HCT116 (cell line): Measurements from ENCODE around the gene PLEKHA5. TPM values are rescaled to one million over a fixed set of nuclear protein-coding genes. Genes with fewer than 3 reads are reported as not detected.

Experiments used
- ATAC-seq: fragments of 200-7000 bp; cut with Tn5 transposase; 2 replicates; pipeline ENCODE4 v1.9.1; 2020; ENCODE audit warnings: mild to moderate bottlenecking, moderate library complexity
- BruUV-seq: library from RNA; stranded (reverse); fragments of 400-500 nt; replicated peaks from 2 replicates; lab custom pipeline; 2021; lab: Mats Ljungman, UMichigan
- CTCF ChIA-PET: fragments of 300-600 bp; sonication (Branson Sonifier 250); formaldehyde crosslinking; loops from one replicate; lab custom pipeline; 2021; ENCODE audit warnings: antibody characterized with exemption; lab: Charles Lee
- POLR2A ChIA-PET: fragments of 300-600, 350-600 bp; sonication (Branson Sonifier 250); formaldehyde crosslinking; loops from one replicate; lab custom pipeline; 2021; ENCODE audit warnings: antibody characterized with exemption; lab: Charles Lee
- RAD21 ChIA-PET, 2 experiments: fragments of 300-600 bp; sonication (Branson Sonifier 250); formaldehyde crosslinking; loops; one replicate each; lab custom pipeline; 2023; ENCODE audit warnings: low total read pairs in 2 of 2; ENCODE audit not compliant: uncharacterized antibody in 2 of 2, unreplicated experiment in 2 of 2, low non-redundant PET in 1 of 2; lab: Charles Lee
- DNase-seq: peaks from one replicate; pipeline ENCODE4 v3.0.0-alpha.2; 2010; ENCODE audit warnings: low read depth, low spot score
- H2AFZ ChIP-seq: fragments of 200-600 bp; shearing (Covaris generic), sonication (generic); 2 replicates; pipeline ENCODE4 v1.6.1; 2017; ENCODE audit warnings: low read depth, mixed run types, mixed read lengths, antibody characterized with exemption, low read length; ENCODE audit not compliant: poor library complexity, severe bottlenecking
- H3K27ac ChIP-seq: 2 replicates; pipeline ENCODE4 v1.5.1; 2012; ENCODE audit warnings: low read depth, low read length
- H3K27me3 ChIP-seq: fragments of 200-600 bp; sonication (generic); 2 replicates; pipeline ENCODE4 v1.6.1; 2016; ENCODE audit warnings: mixed run types, low read length, mixed read lengths; ENCODE audit not compliant: insufficient read depth
- H3K36me3 ChIP-seq, 2 experiments: fragments of 200-500 bp in 1 of 2; fragments of 200-600 bp in 1 of 2; sonication (Bioruptor generic) in 1 of 2; sonication (generic) in 1 of 2; 2 replicates each; pipeline versions ENCODE4 v1.5.1 to v1.6.1; 2014 to 2016; ENCODE audit warnings: low read length in 2 of 2, inconsistent platforms in 1 of 2, mixed read lengths in 1 of 2, mixed run types in 1 of 2; ENCODE audit not compliant: insufficient read depth in 2 of 2, control insufficient read depth in 1 of 2
- H3K4me1 ChIP-seq, 2 experiments: fragments of 200-600 bp in 1 of 2; sonication (generic) in 1 of 2; 2 replicates each; pipeline versions ENCODE4 v1.5.1 to v1.6.1; 2012 to 2017; ENCODE audit warnings: low read length in 2 of 2, inconsistent platforms in 1 of 2, mild to moderate bottlenecking in 1 of 2, mixed read lengths in 1 of 2, mixed run types in 1 of 2, moderate library complexity in 1 of 2; ENCODE audit not compliant: insufficient read depth in 2 of 2, control insufficient read depth in 1 of 2
- H3K4me2 ChIP-seq: fragments of 200-600 bp; sonication (generic); 2 replicates; pipeline ENCODE4 v1.6.1; 2017; ENCODE audit warnings: mixed run types, low read length, mixed read lengths
- H3K4me3 ChIP-seq, 2 experiments: fragments of 200-600 bp in 1 of 2; sonication (generic) in 1 of 2; replicated peaks in 1 of 2; 2 replicates each; pipeline ENCODE4 v1.5.1; 2011 to 2016; ENCODE audit warnings: low read length in 2 of 2, control low read depth in 1 of 2, low read depth in 1 of 2, mild to moderate bottlenecking in 1 of 2, mixed read lengths in 1 of 2, mixed run types in 1 of 2
- H3K79me2 ChIP-seq: fragments of 200-600 bp; sonication (generic); 2 replicates; pipeline ENCODE4 v1.6.1; 2017; ENCODE audit warnings: mild to moderate bottlenecking, mixed run types, low read length, moderate library complexity, mixed read lengths; ENCODE audit not compliant: insufficient read depth
- H3K9ac ChIP-seq: fragments of 200-600 bp; sonication (generic); 2 replicates; pipeline ENCODE4 v1.6.1; 2016; ENCODE audit warnings: low read length, mixed read lengths
- H3K9me2 ChIP-seq: fragments of 200-600 bp; sonication (generic), shearing (Covaris generic); 2 replicates; pipeline ENCODE4 v1.6.1; 2017; ENCODE audit warnings: mixed run types, mild to moderate bottlenecking, moderate library complexity; ENCODE audit not compliant: insufficient read depth
- H3K9me3 ChIP-seq, 2 experiments: fragments of 200-500 bp in 1 of 2; fragments of 200-600 bp in 1 of 2; sonication (Bioruptor generic) in 1 of 2; sonication (generic) in 1 of 2; 2 replicates each; pipeline ENCODE4 v1.6.1; 2014 to 2017; ENCODE audit warnings: low read length in 2 of 2, mixed read lengths in 2 of 2, inconsistent platforms in 1 of 2, low read depth in 1 of 2, mild to moderate bottlenecking in 1 of 2, mixed run types in 1 of 2, moderate library complexity in 1 of 2; ENCODE audit not compliant: control insufficient read depth in 1 of 2, insufficient read depth in 1 of 2
- H4K20me1 ChIP-seq: fragments of 200-600 bp; sonication (generic), shearing (Covaris generic); 2 replicates; pipeline ENCODE4 v1.6.1; 2017; ENCODE audit warnings: mixed run types, mild to moderate bottlenecking, moderate library complexity; ENCODE audit not compliant: insufficient read depth
- CBX3 ChIP-seq: IDR thresholded peaks from 2 replicates; pipeline ENCODE4 v1.6.1; 2012; ENCODE audit warnings: low read depth
- CEBPB ChIP-seq: IDR thresholded peaks from 2 replicates; pipeline ENCODE4 v1.6.1; 2012; ENCODE audit warnings: low read depth
- EGR1 ChIP-seq: IDR thresholded peaks from 2 replicates; pipeline ENCODE4 v1.6.1; 2012; ENCODE audit warnings: low read depth
- EZH2phosphoT487 ChIP-seq: fragments of 200-600 bp; IDR thresholded peaks from 2 replicates; pipeline ENCODE4 v1.6.1; 2018; ENCODE audit warnings: antibody characterized with exemption, borderline replicate concordance
- POLR2AphosphoS5 ChIP-seq: IDR thresholded peaks from 2 replicates; pipeline ENCODE4 v1.6.1; 2011; ENCODE audit warnings: mild to moderate bottlenecking, low read depth, low read length, moderate library complexity
- SIN3A ChIP-seq: IDR thresholded peaks from 2 replicates; pipeline ENCODE4 v1.6.1; 2012; ENCODE audit warnings: low read depth
- SP1 ChIP-seq: IDR thresholded peaks from 2 replicates; pipeline ENCODE4 v1.6.1; 2012; ENCODE audit warnings: low read depth
- SRF ChIP-seq: IDR thresholded peaks from 2 replicates; pipeline ENCODE4 v1.6.1; 2012; ENCODE audit warnings: low read depth
- TCF7L2 ChIP-seq: IDR thresholded peaks from 2 replicates; pipeline ENCODE4 v1.7.0; 2011; ENCODE audit warnings: borderline replicate concordance, inconsistent platforms; ENCODE audit not compliant: insufficient read depth, insufficient read length; ENCODE audit errors: extremely low read depth
- YY1 ChIP-seq: IDR thresholded peaks from 2 replicates; pipeline ENCODE4 v1.6.1; 2011; ENCODE audit warnings: low read length, low read depth, moderate library complexity, mild to moderate bottlenecking; ENCODE audit not compliant: insufficient replicate concordance; ENCODE audit errors: extremely low read depth
- ZNF274 ChIP-seq: fragments of 200-500 bp; sonication (Bioruptor generic); IDR thresholded peaks from 2 replicates; pipeline ENCODE4 v1.6.1; 2014; ENCODE audit warnings: mild to moderate bottlenecking, low read depth, low read length, inconsistent platforms
- intact Hi-C: fragments of 100-400 bp; cut with micrococcal nuclease; formaldehyde crosslinking; loops from 2 replicates; pipeline ENCODE4 v1.10.0; 2022
- total RNA-seq: library from RNA; stranded (reverse); gene quantifications from one replicate; pipeline ENCODE4 v1.2.1, GENCODE V29; 2021; ENCODE audit not compliant: unreplicated experiment
- TF ChIP-seq, protein P1 (sequence below), 3 experiments: fragments of 200-600 bp in 1 of 3; sonication (generic) in 1 of 3; IDR thresholded peaks in 2 of 3; conservative IDR thresholded peaks in 1 of 3; 2 replicates each; pipeline ENCODE4 v1.5.1; 2012 to 2017; ENCODE audit warnings: low read depth in 2 of 3, low read length in 2 of 3, antibody characterized with exemption in 1 of 3, borderline replicate concordance in 1 of 3, control low read depth in 1 of 3, mild to moderate bottlenecking in 1 of 3, mixed read lengths in 1 of 3, mixed run types in 1 of 3, moderate library complexity in 1 of 3; ENCODE audit not compliant: insufficient read depth in 1 of 3
- TF ChIP-seq, protein P2 (sequence below): IDR thresholded peaks from 2 replicates; pipeline ENCODE4 v1.6.1; 2012
- TF ChIP-seq, protein P3 (sequence below): IDR thresholded peaks from 2 replicates; pipeline ENCODE4 v1.6.1; 2012; ENCODE audit warnings: low read depth

Gene PLEKHA5
- total RNA-seq, 1 experiment from 2014 or later = 18.9 TPM

DNA sequence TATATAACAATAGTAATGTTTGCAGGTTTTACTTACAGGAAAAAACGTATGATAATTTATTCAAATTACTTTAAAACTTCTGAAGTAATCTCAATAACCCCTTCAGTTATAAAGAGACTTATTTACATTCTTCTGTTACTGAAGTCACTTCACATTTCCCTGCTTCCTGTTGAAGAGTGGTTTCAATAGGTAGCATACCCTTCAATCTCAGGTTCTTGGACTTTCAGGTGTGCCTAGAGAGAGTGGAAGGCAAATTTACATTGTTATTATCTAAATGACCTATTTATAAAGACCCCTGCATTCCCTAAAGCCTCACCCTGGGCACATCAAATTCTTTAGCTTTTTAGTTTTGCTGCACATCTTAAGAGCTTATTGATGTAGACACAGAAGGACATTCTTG lies 172.2 kb downstream of the PLEKHA5 start:
- Histone ChIP-seq H3K4me1 (peaks cover 6 to 11% of the 10 kb centered on the region in 2 experiments; a peak in 3 of 4 replicates), H4K20me1 (no peaks in the 10 kb centered on the region), H3K9me2 (no peaks in the 10 kb centered on the region), H3K9ac (no peak overlapping the region), H3K79me2 (no peaks in the 10 kb centered on the region), H3K27ac (no peak overlapping the region), H2AFZ (no peak overlapping the region), H3K27me3 (no peaks in the 10 kb centered on the region), H3K4me3 (no peak overlapping the region), H3K36me3 (no peaks in the 10 kb centered on the region), H3K4me2 (no peak overlapping the region), H3K9me3 (no peaks in the 10 kb centered on the region)
- no TSS peak for BruUV-seq
- ChIA-PET RAD21 (no interaction called here), POLR2A (no interaction called here), CTCF (no interaction called here)
- ATAC-seq = no peak
- DNase-seq = no peak
- intact Hi-C loops = no loop called here
- no peak for TF ChIP-seq SIN3A
- no peak for TF ChIP-seq YY1
- TF ChIP-seq SP1 = no peak
- TF ChIP-seq TCF7L2 = no peak
- TF ChIP-seq CBX3 = no peak
- no peak for TF ChIP-seq POLR2AphosphoS5
- no peak for TF ChIP-seq ZNF274
- TF ChIP-seq EZH2phosphoT487 = no peak

DNA sequence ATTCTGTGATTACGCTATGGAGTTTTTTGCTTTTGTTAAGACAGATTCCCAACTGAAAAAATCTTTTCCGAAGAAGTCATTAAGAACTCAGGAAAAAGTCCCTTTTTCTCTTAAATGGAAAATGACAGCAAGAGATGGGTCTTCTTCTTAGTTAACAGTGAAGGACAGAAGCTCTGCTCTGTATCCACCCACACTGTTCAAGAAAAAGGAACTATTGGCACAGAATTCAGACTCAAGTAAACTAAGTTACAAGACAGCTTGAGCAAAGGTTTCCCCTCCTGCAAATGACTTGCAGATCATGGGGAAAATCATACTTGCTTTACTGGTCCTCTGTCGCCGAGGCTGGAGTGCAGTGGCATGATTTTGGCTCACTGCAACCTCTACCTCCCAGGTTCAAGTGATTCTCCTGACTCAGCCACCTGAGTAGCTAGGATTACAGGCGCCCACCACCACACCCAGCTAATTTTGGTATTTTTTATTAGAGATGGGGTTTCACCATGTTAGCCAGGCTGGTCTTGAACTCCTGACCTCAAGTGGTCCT lies 172.6 kb downstream of the PLEKHA5 start:
- H3K27me3 ChIP-seq = no peaks in the 10 kb centered on the region
- CTCF ChIA-PET = no interaction called here
- H3K4me1 ChIP-seq = peaks cover 6 to 11% of the 10 kb centered on the region in 2 experiments; a peak in 3 of 4 replicates
- no TSS peak for BruUV-seq
- DNase-seq (no peak), ATAC-seq (no peak)
- no peak overlapping the region for H3K27ac ChIP-seq
- no peaks in the 10 kb centered on the region for H3K36me3 ChIP-seq
- H3K9ac ChIP-seq = no peak overlapping the region
- H3K9me2 ChIP-seq = no peaks in the 10 kb centered on the region
- RAD21 ChIA-PET = no interaction called here
- no peaks in the 10 kb centered on the region for H3K9me3 ChIP-seq
- POLR2A ChIA-PET = no interaction called here
- no peak overlapping the region for H3K4me3 ChIP-seq
- no peaks in the 10 kb centered on the region for H3K79me2 ChIP-seq
- intact Hi-C loops = no loop called here
- no peak overlapping the region for H3K4me2 ChIP-seq
- H2AFZ ChIP-seq = no peak overlapping the region
- no peaks in the 10 kb centered on the region for H4K20me1 ChIP-seq
- TF ChIP-seq ZNF274 (no peak), TCF7L2 (no peak), CEBPB (no peak), SIN3A (no peak), EGR1 (no peak), SRF (no peak)
- TF ChIP-seq, protein P1, sequence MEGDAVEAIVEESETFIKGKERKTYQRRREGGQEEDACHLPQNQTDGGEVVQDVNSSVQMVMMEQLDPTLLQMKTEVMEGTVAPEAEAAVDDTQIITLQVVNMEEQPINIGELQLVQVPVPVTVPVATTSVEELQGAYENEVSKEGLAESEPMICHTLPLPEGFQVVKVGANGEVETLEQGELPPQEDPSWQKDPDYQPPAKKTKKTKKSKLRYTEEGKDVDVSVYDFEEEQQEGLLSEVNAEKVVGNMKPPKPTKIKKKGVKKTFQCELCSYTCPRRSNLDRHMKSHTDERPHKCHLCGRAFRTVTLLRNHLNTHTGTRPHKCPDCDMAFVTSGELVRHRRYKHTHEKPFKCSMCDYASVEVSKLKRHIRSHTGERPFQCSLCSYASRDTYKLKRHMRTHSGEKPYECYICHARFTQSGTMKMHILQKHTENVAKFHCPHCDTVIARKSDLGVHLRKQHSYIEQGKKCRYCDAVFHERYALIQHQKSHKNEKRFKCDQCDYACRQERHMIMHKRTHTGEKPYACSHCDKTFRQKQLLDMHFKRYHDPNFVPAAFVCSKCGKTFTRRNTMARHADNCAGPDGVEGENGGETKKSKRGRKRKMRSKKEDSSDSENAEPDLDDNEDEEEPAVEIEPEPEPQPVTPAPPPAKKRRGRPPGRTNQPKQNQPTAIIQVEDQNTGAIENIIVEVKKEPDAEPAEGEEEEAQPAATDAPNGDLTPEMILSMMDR (IDR thresholded peaks at IDR 0.05 in 2 of 3, conservative IDR thresholded peaks at IDR 0.05 in 1 of 3; ENCODE audit: borderline replicate concordance in 1 of 3, insufficient read depth in 1 of 3, low read depth in 2 of 3, low read length in 2 of 3) = no peak
- TF ChIP-seq, protein P2, sequence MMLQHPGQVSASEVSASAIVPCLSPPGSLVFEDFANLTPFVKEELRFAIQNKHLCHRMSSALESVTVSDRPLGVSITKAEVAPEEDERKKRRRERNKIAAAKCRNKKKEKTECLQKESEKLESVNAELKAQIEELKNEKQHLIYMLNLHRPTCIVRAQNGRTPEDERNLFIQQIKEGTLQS = no peak
- TF ChIP-seq, protein P3, sequence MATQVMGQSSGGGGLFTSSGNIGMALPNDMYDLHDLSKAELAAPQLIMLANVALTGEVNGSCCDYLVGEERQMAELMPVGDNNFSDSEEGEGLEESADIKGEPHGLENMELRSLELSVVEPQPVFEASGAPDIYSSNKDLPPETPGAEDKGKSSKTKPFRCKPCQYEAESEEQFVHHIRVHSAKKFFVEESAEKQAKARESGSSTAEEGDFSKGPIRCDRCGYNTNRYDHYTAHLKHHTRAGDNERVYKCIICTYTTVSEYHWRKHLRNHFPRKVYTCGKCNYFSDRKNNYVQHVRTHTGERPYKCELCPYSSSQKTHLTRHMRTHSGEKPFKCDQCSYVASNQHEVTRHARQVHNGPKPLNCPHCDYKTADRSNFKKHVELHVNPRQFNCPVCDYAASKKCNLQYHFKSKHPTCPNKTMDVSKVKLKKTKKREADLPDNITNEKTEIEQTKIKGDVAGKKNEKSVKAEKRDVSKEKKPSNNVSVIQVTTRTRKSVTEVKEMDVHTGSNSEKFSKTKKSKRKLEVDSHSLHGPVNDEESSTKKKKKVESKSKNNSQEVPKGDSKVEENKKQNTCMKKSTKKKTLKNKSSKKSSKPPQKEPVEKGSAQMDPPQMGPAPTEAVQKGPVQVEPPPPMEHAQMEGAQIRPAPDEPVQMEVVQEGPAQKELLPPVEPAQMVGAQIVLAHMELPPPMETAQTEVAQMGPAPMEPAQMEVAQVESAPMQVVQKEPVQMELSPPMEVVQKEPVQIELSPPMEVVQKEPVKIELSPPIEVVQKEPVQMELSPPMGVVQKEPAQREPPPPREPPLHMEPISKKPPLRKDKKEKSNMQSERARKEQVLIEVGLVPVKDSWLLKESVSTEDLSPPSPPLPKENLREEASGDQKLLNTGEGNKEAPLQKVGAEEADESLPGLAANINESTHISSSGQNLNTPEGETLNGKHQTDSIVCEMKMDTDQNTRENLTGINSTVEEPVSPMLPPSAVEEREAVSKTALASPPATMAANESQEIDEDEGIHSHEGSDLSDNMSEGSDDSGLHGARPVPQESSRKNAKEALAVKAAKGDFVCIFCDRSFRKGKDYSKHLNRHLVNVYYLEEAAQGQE = no peak
